Tibial nerve (tissue), 4 donors: ENCODE results near the gene THUMPD3.

Experiments used
- EP300 ChIP-seq, 2 donors: sonication (generic); formaldehyde crosslinking; IDR thresholded peaks; one replicate each; pipeline ENCODE4 v1.6.1; 2017; ENCODE audit warnings: antibody characterized with exemption in 2 of 2, mild to moderate bottlenecking in 1 of 2
- POLR2A ChIP-seq, 2 donors: fragments of 450-650 bp; IDR thresholded peaks; one replicate each; pipeline ENCODE4 v1.6.1; 2017; ENCODE audit warnings: antibody characterized with exemption in 2 of 2, mild to moderate bottlenecking in 2 of 2, moderate library complexity in 2 of 2
- TF ChIP-seq, protein P1 (sequence below), 5 experiments: fragments of 200-600 bp in 3 of 5; fragments of 450-650 bp in 2 of 5; sonication (generic) in 3 of 5; IDR thresholded peaks; one replicate each; pipeline ENCODE4 v1.5.1; 2016 to 2019; ENCODE audit warnings: antibody characterized with exemption in 5 of 5, mild to moderate bottlenecking in 3 of 5, moderate library complexity in 2 of 5

DNA sequence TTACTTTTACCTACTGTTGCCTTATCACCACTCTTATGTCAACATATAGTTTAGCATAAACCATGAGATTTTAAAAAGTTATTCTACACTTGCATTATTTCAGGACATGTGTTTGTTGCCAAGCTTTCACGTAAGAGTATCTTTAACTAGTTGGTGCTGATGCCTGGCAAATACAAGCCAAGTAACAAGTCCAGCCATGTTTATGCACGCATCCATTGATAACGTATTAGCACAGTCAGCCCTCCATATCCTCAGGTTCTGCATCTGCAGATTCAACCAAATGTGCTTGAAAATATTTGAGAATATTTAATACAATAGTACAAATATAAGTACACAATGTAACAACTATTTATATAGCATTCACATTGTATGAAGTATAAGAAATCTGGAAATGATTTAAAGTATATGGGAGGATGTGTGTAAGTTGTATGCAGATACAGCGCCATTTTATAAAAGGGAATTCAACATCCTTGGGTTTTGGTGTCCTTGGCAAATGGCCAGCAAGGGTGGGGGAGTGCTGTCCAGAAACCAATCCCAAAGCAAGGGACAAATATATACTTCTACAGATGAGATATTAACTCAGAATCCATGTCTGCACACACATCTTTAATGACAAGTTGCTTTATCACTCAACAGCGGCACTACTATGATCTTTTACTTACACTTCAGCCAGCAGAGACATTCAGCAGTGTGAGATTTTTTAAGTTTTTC, 25.9 kb downstream of the THUMPD3 start:
- TF ChIP-seq, protein P1, sequence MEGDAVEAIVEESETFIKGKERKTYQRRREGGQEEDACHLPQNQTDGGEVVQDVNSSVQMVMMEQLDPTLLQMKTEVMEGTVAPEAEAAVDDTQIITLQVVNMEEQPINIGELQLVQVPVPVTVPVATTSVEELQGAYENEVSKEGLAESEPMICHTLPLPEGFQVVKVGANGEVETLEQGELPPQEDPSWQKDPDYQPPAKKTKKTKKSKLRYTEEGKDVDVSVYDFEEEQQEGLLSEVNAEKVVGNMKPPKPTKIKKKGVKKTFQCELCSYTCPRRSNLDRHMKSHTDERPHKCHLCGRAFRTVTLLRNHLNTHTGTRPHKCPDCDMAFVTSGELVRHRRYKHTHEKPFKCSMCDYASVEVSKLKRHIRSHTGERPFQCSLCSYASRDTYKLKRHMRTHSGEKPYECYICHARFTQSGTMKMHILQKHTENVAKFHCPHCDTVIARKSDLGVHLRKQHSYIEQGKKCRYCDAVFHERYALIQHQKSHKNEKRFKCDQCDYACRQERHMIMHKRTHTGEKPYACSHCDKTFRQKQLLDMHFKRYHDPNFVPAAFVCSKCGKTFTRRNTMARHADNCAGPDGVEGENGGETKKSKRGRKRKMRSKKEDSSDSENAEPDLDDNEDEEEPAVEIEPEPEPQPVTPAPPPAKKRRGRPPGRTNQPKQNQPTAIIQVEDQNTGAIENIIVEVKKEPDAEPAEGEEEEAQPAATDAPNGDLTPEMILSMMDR (IDR thresholded peaks at IDR 0.05): no peak
- TF ChIP-seq EP300 (IDR thresholded peaks at IDR 0.05) (no peak), POLR2A (IDR thresholded peaks at IDR 0.05) (no peak)
